ENCODE data around the gene DES. TPM values are rescaled to one million over a fixed set of nuclear protein-coding genes. Genes with fewer than 3 reads are reported as not detected.

Gene DES
- total and polyA plus RNA-seq, 4 donors: 23.9 to 108 (median 57.9) TPM

GRCh38 chr2:219426534-219427136, 8.5 kb downstream of the DES start:
- Histone ChIP-seq H3K9ac (ENCODE audit: insufficient read depth in 1 of 2, low read length in 2 of 2) (no peak overlapping the region), H3K27ac (ENCODE audit: low read depth in 1 of 2, low read length in 1 of 2) (peak overlapping the region in 1 of 2 donors; percentile 41), H3K27me3 (ENCODE audit: control insufficient read depth in 3 of 3, insufficient read depth in 3 of 3, low read length in 2 of 3) (no peaks in the 10 kb centered on the region), H3K4me1 (ENCODE audit: control insufficient read depth in 5 of 5, insufficient read depth in 5 of 5, low read length in 5 of 5) (peaks cover 0 to 16% (median 4%) of the 10 kb centered on the region in 5 donors), H3K4me3 (no peak overlapping the region), H3K36me3 (ENCODE audit: control insufficient read depth in 4 of 4, insufficient read depth in 4 of 4, low read length in 4 of 4) (no peaks in the 10 kb centered on the region), H3K9me3 (ENCODE audit: control insufficient read depth in 4 of 4, insufficient read depth in 3 of 4, low read length in 3 of 4) (no peaks in the 10 kb centered on the region)
- ATAC-seq (ENCODE audit: insufficient read depth, low FRiP score): no peak
- WGBS, 2 donors: 88 to 91% methylated on average over 7 of the region's 7 CpGs
- no peak for DNase-seq
- no peak for TF ChIP-seq CTCF (IDR thresholded peaks at IDR 0.05; ENCODE audit: control extremely low read depth, extremely low read depth)

GRCh38 chr2:219428469-219428868, 10.3 kb downstream of the DES start:
- DNase-seq (no peak), ATAC-seq (ENCODE audit: insufficient read depth, low FRiP score) (no peak)
- Histone ChIP-seq H3K27ac (ENCODE audit: low read depth in 1 of 2, low read length in 1 of 2) (peak overlapping the region in 1 of 2 donors; percentile 35), H3K9me3 (ENCODE audit: control insufficient read depth in 4 of 4, insufficient read depth in 3 of 4, low read length in 3 of 4) (no peaks in the 10 kb centered on the region), H3K36me3 (ENCODE audit: control insufficient read depth in 4 of 4, insufficient read depth in 4 of 4, low read length in 4 of 4) (no peaks in the 10 kb centered on the region), H3K4me1 (ENCODE audit: control insufficient read depth in 5 of 5, insufficient read depth in 5 of 5, low read length in 5 of 5) (peaks cover 0 to 16% (median 4%) of the 10 kb centered on the region in 5 donors), H3K27me3 (ENCODE audit: control insufficient read depth in 3 of 3, insufficient read depth in 3 of 3, low read length in 2 of 3) (no peaks in the 10 kb centered on the region), H3K4me3 (no peak overlapping the region), H3K9ac (ENCODE audit: insufficient read depth in 1 of 2, low read length in 2 of 2) (no peak overlapping the region)
- no peak for TF ChIP-seq CTCF (IDR thresholded peaks at IDR 0.05; ENCODE audit: control extremely low read depth, extremely low read depth)

GRCh38 chr2:219429958-219430606, 11.9 kb downstream of the DES start:
- no peaks in the 10 kb centered on the region for H3K9me3 ChIP-seq (ENCODE audit: control insufficient read depth in 4 of 4, insufficient read depth in 3 of 4, low read length in 3 of 4)
- 88 to 91% methylated on average over 7 of the region's 7 CpGs for WGBS, 2 donors
- H3K9ac ChIP-seq (ENCODE audit: insufficient read depth in 1 of 2, low read length in 2 of 2): no peak overlapping the region
- H3K27ac ChIP-seq (ENCODE audit: low read depth in 1 of 2, low read length in 1 of 2): peak overlapping the region in 1 of 2 donors; percentile 58
- DNase-seq (no peak), ATAC-seq (ENCODE audit: insufficient read depth, low FRiP score) (no peak)
- H3K4me1 ChIP-seq (ENCODE audit: control insufficient read depth in 5 of 5, insufficient read depth in 5 of 5, low read length in 5 of 5): peaks cover 0 to 15% (median 2%) of the 10 kb centered on the region in 5 donors
- no peak overlapping the region for H3K4me3 ChIP-seq
- TF ChIP-seq CTCF (IDR thresholded peaks at IDR 0.05; ENCODE audit: control extremely low read depth, extremely low read depth): no peak
- peaks cover 0 to 5% (median 0%) of the 10 kb centered on the region in 3 donors for H3K27me3 ChIP-seq (ENCODE audit: control insufficient read depth in 3 of 3, insufficient read depth in 3 of 3, low read length in 2 of 3)
- no peaks in the 10 kb centered on the region for H3K36me3 ChIP-seq (ENCODE audit: control insufficient read depth in 4 of 4, insufficient read depth in 4 of 4, low read length in 4 of 4)

Measured in lung (tissue), 12 donors.